K562 (cell line): ENCODE measurements around the gene LYPD5. TPM values are rescaled to one million over a fixed set of nuclear protein-coding genes. Genes with fewer than 3 reads are reported as not detected.

Experiments
- ATAC-seq: fragments of 200-7000 bp; cut with Tn5 transposase; 3 replicates; pipeline ENCODE4 v1.9.1; 2020; ENCODE audit warnings: moderate library complexity
- BruUV-seq: library from RNA; stranded (reverse); fragments of 400-500 nt; replicated peaks from 2 replicates; lab custom pipeline; 2021; lab: Mats Ljungman, UMichigan
- CTCF ChIA-PET: fragments of 300-600 bp; formaldehyde crosslinking; extraction: SDS; loops from one replicate; lab custom pipeline; 2021; ENCODE audit warnings: low intra/inter-chr PET ratio; lab: Yijun Ruan, JAX
- POLR2A ChIA-PET: fragments of 300-600, 350-650 bp; sonication (Branson Sonifier 250); formaldehyde crosslinking; extraction: SDS; loops from one replicate; lab custom pipeline; 2021; ENCODE audit warnings: antibody characterized with exemption, inconsistent platforms; lab: Yijun Ruan, JAX
- DNase-seq, 4 experiments: peaks; one replicate each; pipeline versions ENCODE4 v3.0.0 to v3.0.0-alpha.2; 2011 to 2018; ENCODE audit warnings: low spot score in 3 of 4, mixed read lengths in 3 of 4; ENCODE audit errors: extremely low read depth in 1 of 4
- FAIRE-seq: peaks from 2 replicates; lab custom pipeline; 2011; peaks lifted over from hg19 to GRCh38; lab: Jason Lieb, UNC
- H2AFZ ChIP-seq: 2 replicates; pipeline ENCODE4 v1.6.0; 2011; ENCODE audit warnings: low read depth, low read length, control low read depth, inconsistent platforms
- H3K27ac ChIP-seq: fragments of 200-600 bp; 3 replicates; pipeline ENCODE4 v1.8.0; 2011; ENCODE audit warnings: low read depth, mild to moderate bottlenecking, control low read depth, inconsistent platforms, low read length, moderate library complexity, mixed read lengths; ENCODE audit errors: extremely low read depth
- H3K27me3 ChIP-seq, 2 experiments: fragments of 300-600 bp in 1 of 2; 2 replicates in 1 of 2; 3 replicates in 1 of 2; pipeline versions ENCODE4 v1.6.0 to v1.8.0; 2011; ENCODE audit warnings: inconsistent platforms in 2 of 2, low read length in 2 of 2, mild to moderate bottlenecking in 1 of 2, mixed read lengths in 1 of 2, moderate library complexity in 1 of 2; ENCODE audit not compliant: control insufficient read depth in 2 of 2, insufficient read depth in 2 of 2
- H3K36me3 ChIP-seq: fragments of 300-600 bp; 3 replicates; pipeline ENCODE4 v1.8.0; 2011; ENCODE audit warnings: mild to moderate bottlenecking, low read length, inconsistent platforms; ENCODE audit not compliant: control insufficient read depth, insufficient read depth
- H3K4me1 ChIP-seq, 2 experiments: fragments of 200-600 bp in 1 of 2; replicated peaks in 1 of 2; 2 replicates in 1 of 2; 3 replicates in 1 of 2; pipeline versions ENCODE4 v1.5.1 to v1.8.0; 2011; ENCODE audit warnings: inconsistent platforms in 2 of 2, low read length in 2 of 2, mild to moderate bottlenecking in 1 of 2, mixed read lengths in 1 of 2, moderate library complexity in 1 of 2; ENCODE audit not compliant: control insufficient read depth in 2 of 2, insufficient read depth in 2 of 2
- H3K4me2 ChIP-seq: 2 replicates; pipeline ENCODE4 v1.6.1; 2011; ENCODE audit warnings: low read length, control low read depth, inconsistent platforms, mixed read lengths; ENCODE audit not compliant: insufficient read depth
- H3K4me3 ChIP-seq: fragments of 200-600 bp; sonication (generic), shearing (Covaris generic); 2 replicates; pipeline ENCODE4 v1.5.1; 2016; ENCODE audit warnings: control low read depth, inconsistent platforms
- H3K79me2 ChIP-seq: fragments of 200-600 bp; 3 replicates; pipeline ENCODE4 v1.8.0; 2011; ENCODE audit warnings: low read length, inconsistent platforms; ENCODE audit not compliant: control insufficient read depth, insufficient read depth
- H3K9ac ChIP-seq, 2 experiments: 2 replicates each; pipeline versions ENCODE4 v1.6.0 to v1.6.1; 2011; ENCODE audit warnings: low read depth in 2 of 2, low read length in 2 of 2, control low read depth in 1 of 2, inconsistent platforms in 1 of 2, mild to moderate bottlenecking in 1 of 2, mixed read lengths in 1 of 2; ENCODE audit not compliant: insufficient read depth in 1 of 2
- H3K9me1 ChIP-seq: one replicate; pipeline ENCODE4 v1.6.0; 2011; ENCODE audit warnings: inconsistent platforms, mild to moderate bottlenecking, low read length, moderate library complexity; ENCODE audit not compliant: control insufficient read depth, insufficient read depth
- H3K9me3 ChIP-seq: replicated peaks from 2 replicates; pipeline ENCODE4 v1.5.1; 2011; ENCODE audit warnings: low read depth, low read length, inconsistent platforms; ENCODE audit not compliant: control insufficient read depth, insufficient read depth
- H4K20me1 ChIP-seq: replicated peaks from 2 replicates; pipeline ENCODE4 v1.6.1; 2011; ENCODE audit warnings: low read length, inconsistent platforms, mixed read lengths; ENCODE audit not compliant: control insufficient read depth, insufficient read depth
- MXI1 ChIP-seq: IDR thresholded peaks from 2 replicates; pipeline ENCODE4 v1.6.1; 2011; ENCODE audit warnings: low read depth, mild to moderate bottlenecking, improper control_type of control experiment, low read length
- NFE2 ChIP-seq: IDR thresholded peaks from 2 replicates; pipeline ENCODE4 v1.6.1; 2014; ENCODE audit warnings: antibody characterized with exemption, low read depth
- NR0B1 ChIP-seq: fragments of 450-650 bp; IDR thresholded peaks from one replicate; pipeline ENCODE4 v1.6.1; 2018; ENCODE audit warnings: mild to moderate bottlenecking, moderate library complexity; ENCODE audit not compliant: partially characterized antibody
- NR3C1 ChIP-seq: sonication (generic); formaldehyde crosslinking; IDR thresholded peaks from 2 replicates; pipeline ENCODE4 v1.8.1; 2022; ENCODE audit warnings: missing genetic modification reagents
- PKNOX1 ChIP-seq: fragments of 450-650 bp; IDR thresholded peaks from 2 replicates; pipeline ENCODE4 v1.6.1; 2016
- RAD21 ChIP-seq, 2 experiments: fragments of 250-450 bp in 1 of 2; fragments of 450-650 bp in 1 of 2; sonication (Bioruptor Pico) in 1 of 2; formaldehyde crosslinking in 1 of 2; IDR thresholded peaks in 1 of 2; conservative IDR thresholded peaks in 1 of 2; 2 replicates each; pipeline versions ENCODE4 v1.4.0 to v1.8.0; 2020 to 2022; ENCODE audit warnings: mild to moderate bottlenecking in 2 of 2, moderate library complexity in 1 of 2
- ZMIZ1 ChIP-seq, 2 experiments: fragments of 150-350 bp in 1 of 2; IDR thresholded peaks; 2 replicates each; pipeline ENCODE4 v1.6.1; 2012 to 2016; ENCODE audit warnings: low read depth in 2 of 2, low read length in 2 of 2, mild to moderate bottlenecking in 1 of 2, moderate library complexity in 1 of 2
- ZNF583 ChIP-seq: fragments of 250-450 bp; sonication (Bioruptor Pico); IDR thresholded peaks from 2 replicates; pipeline ENCODE4 v1.4.0; 2020
- WGBS: fragments of 100-300 bp; shearing (Covaris generic); methylation state at CpG from one replicate; pipeline ENCODE4 v1.1.6; 2016; ENCODE audit warnings: low coverage, mixed read lengths; ENCODE audit not compliant: insufficient coverage; ENCODE audit errors: missing lambda C conversion rate; 5-methylcytosine and 5-hydroxymethylcytosine counted together
- in situ Hi-C: fragments of 300-500 bp; cut with MboI; formaldehyde crosslinking; loops from 4 replicates; pipeline ENCODE4 v1.15.0; 2018; ENCODE audit warnings: inconsistent platforms, mixed read lengths
- intact Hi-C: fragments of 100-400 bp; cut with micrococcal nuclease; formaldehyde crosslinking; loops from 2 replicates; pipeline ENCODE4 v1.14.2; 2022
- polyA plus RNA-seq, 8 experiments: library from polyadenylated mRNA; depleted of rRNA in 4 of 8; stranded (reverse) in 5 of 8; unstranded in 3 of 8; fragments of >200 nt; fragmentation: Nextera tagmentation in 2 of 8; fragmentation: Illumina TruSeq in 1 of 8; extraction: Ambion mirVana in 2 of 8; extraction: Trizol in 1 of 8; gene quantifications; 2 replicates each; pipeline versions ENCODE4 v1.2.1 to v1.2.3, GENCODE V29; 2011 to 2014; ENCODE audit warnings: inconsistent platforms in 1 of 8, missing spikeins in 1 of 8
- total RNA-seq, 7 experiments: library from RNA; depleted of rRNA in 6 of 7; stranded (reverse); fragments of >200 nt in 6 of 7; fragmentation: Illumina TruSeq in 2 of 7; extraction: Trizol in 2 of 7; gene quantifications; 2 replicates each; pipeline versions ENCODE4 v1.2.1 to v1.2.3, GENCODE V29; 2011 to 2021; ENCODE audit warnings: low replicate concordance in 1 of 7

Gene LYPD5
- total and polyA plus RNA-seq, 9 of the 15 experiments (the other 6 are each of a cell fraction or from before 2014, with no cell fraction given), result 0.03 to 0.22 (median 0.10) TPM; not detected in 3

GRCh38 chr19:43814663-43815352 is 12.6 kb upstream of the LYPD5 start:
- no peak for TF ChIP-seq RAD21 (CRISPR knock-in tag; conservative IDR thresholded peaks at IDR 0.05 in 1 of 2, IDR thresholded peaks at IDR 0.05 in 1 of 2)
- peak; percentile 25; the same call in 1 of the 2 replicates for TF ChIP-seq NFE2
- no peak for TF ChIP-seq ZNF583 (CRISPR knock-in tag)
- no peak for TF ChIP-seq NR3C1 (CRISPR knock-in tag)
- WGBS, result 2% methylated on average over 5 of the region's 5 CpGs
- in situ Hi-C loops (no loop called here), intact Hi-C loops (no loop called here)
- Histone ChIP-seq H3K9ac (no peak overlapping the region), H3K4me3 (no peak overlapping the region), H3K27ac (no peak overlapping the region), H3K4me2 (no peak overlapping the region), H3K4me1 (no peaks in the 10 kb centered on the region; a peak in 2 of 5 replicates), H3K27me3 (peaks cover 0 to 3% of the 10 kb centered on the region in 2 experiments; a peak in 2 of 5 replicates), H3K9me1 (no peaks in the 10 kb centered on the region), H3K79me2 (no peaks in the 10 kb centered on the region), H3K9me3 (no peaks in the 10 kb centered on the region), H2AFZ (no peak overlapping the region), H3K36me3 (no peaks in the 10 kb centered on the region), H4K20me1 (no peaks in the 10 kb centered on the region)
- FAIRE-seq (no peak), DNase-seq (no peak), ATAC-seq (no peak)
- ChIA-PET POLR2A (interaction anchor here (0.6 to 1.4 kb wide), 2 partner anchors 8 to 16 kb away, joined by 3 read pairs; no protein-coding TSS in a partner anchor), CTCF (no interaction called here)
- no TSS peak for BruUV-seq

- in situ Hi-C loops, result no loop called here
- FAIRE-seq, result no peak
- TF ChIP-seq PKNOX1 (peak; percentile 60), ZMIZ1 (IDR thresholded peaks at IDR 0.05; ENCODE audit: low read depth in 2 of 2, low read length in 2 of 2) (no peak), MXI1 (0 out of 2 replicates have a peak, but pooled peaks have one; percentile 24), NR0B1 (no peak)
These were observed 10.4 kb upstream of the LYPD5 start for GRCh38 chr19:43812688-43813087.

More at GRCh38 chr19:43812688-43813087, 10.4 kb upstream of the LYPD5 start:
- 12% methylated on average over 6 of the region's 6 CpGs for WGBS
- POLR2A ChIA-PET, result interaction anchor here (0.8 kb wide), 1 partner anchor 212 kb away, joined by 3 read pairs; no protein-coding TSS in a partner anchor
- no peak overlapping the region for H3K4me2 ChIP-seq
- H3K4me1 ChIP-seq, result no peaks in the 10 kb centered on the region; a peak in 2 of 5 replicates
- intact Hi-C loops, result no loop called here
- H4K20me1 ChIP-seq, result no peaks in the 10 kb centered on the region
- H3K9me1 ChIP-seq, result no peaks in the 10 kb centered on the region
- no peaks in the 10 kb centered on the region for H3K36me3 ChIP-seq
- no peaks in the 10 kb centered on the region for H3K9me3 ChIP-seq
- H3K27ac ChIP-seq, result no peak overlapping the region
- no peak overlapping the region for H3K4me3 ChIP-seq
- ATAC-seq, result no peak
- H3K79me2 ChIP-seq, result no peaks in the 10 kb centered on the region
- peak in 1 of 4 experiments; percentile 21 for DNase-seq
- H3K27me3 ChIP-seq, result no peaks in the 10 kb centered on the region
- H2AFZ ChIP-seq, result peak overlapping the region; percentile 40; the same call in 1 of the 2 replicates
- CTCF ChIA-PET, result no interaction called here
- no peak overlapping the region for H3K9ac ChIP-seq
- no TSS peak for BruUV-seq
